ENCODE measurements around the gene ATG16L1.

DNA sequence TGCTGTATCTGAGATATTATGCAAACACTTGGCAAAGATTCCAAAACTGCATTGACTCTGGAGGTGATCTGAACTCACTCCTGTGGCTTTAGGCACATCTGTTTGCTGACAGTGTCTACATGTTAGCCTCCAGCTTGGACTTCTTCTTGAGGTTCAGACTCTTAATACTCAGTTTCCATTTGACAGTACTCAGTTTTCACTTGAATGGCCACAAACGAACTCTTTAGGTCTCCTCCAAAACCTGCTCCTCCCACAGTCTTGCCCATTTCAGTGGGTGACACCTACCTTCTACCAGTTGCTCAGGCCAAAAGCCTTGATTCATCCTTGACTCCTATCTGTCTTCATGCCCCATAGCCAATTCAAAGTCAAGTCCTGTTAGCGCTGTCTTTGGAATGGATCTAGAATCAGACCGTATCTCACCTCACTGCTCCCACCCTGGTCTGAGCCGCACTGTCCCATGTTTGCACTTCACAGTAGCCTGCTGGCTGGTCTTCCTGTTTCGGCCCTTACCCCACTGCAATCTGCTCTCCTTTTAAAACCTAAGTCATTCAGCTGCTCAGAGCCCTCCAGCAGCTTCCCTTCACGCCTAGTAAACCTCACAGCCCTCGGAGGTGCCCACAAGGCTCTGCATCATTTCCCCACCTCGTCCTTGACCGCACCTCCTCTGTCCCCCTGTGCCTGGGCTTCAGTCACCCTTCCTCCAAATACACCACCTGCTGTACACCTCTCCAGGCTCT, 10.5 kb downstream of the ATG16L1 start:
- TF ChIP-seq, protein P1, sequence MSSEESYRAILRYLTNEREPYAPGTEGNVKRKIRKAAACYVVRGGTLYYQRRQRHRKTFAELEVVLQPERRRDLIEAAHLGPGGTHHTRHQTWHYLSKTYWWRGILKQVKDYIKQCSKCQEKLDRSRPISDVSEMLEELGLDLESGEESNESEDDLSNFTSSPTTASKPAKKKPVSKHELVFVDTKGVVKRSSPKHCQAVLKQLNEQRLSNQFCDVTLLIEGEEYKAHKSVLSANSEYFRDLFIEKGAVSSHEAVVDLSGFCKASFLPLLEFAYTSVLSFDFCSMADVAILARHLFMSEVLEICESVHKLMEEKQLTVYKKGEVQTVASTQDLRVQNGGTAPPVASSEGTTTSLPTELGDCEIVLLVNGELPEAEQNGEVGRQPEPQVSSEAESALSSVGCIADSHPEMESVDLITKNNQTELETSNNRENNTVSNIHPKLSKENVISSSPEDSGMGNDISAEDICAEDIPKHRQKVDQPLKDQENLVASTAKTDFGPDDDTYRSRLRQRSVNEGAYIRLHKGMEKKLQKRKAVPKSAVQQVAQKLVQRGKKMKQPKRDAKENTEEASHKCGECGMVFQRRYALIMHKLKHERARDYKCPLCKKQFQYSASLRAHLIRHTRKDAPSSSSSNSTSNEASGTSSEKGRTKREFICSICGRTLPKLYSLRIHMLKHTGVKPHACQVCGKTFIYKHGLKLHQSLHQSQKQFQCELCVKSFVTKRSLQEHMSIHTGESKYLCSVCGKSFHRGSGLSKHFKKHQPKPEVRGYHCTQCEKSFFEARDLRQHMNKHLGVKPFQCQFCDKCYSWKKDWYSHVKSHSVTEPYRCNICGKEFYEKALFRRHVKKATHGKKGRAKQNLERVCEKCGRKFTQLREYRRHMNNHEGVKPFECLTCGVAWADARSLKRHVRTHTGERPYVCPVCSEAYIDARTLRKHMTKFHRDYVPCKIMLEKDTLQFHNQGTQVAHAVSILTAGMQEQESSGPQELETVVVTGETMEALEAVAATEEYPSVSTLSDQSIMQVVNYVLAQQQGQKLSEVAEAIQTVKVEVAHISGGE (tag by site-specific recombination; conservative IDR thresholded peaks at IDR 0.05; ENCODE audit: low read depth): no peak
- TF ChIP-seq ZNF521 (tag by site-specific recombination; IDR thresholded peaks at IDR 0.05) (no peak), ZNF140 (tag by site-specific recombination; IDR thresholded peaks at IDR 0.05) (no peak), ZEB2 (tag by site-specific recombination; IDR thresholded peaks at IDR 0.05) (no peak), PRDM10 (tag by site-specific recombination; IDR thresholded peaks at IDR 0.05) (no peak), ZNF776 (tag by site-specific recombination; IDR thresholded peaks at IDR 0.05; ENCODE audit: borderline replicate concordance) (no peak), ZNF24 (tag by site-specific recombination; IDR thresholded peaks at IDR 0.05) (no peak), ZNF274 (IDR thresholded peaks at IDR 0.05; ENCODE audit: low read length) (no peak), ZNF274 (tag by site-specific recombination; IDR thresholded peaks at IDR 0.05; ENCODE audit: borderline replicate concordance) (no peak), PRDM6 (tag by site-specific recombination; IDR thresholded peaks at IDR 0.05) (no peak)
- TF ChIP-seq, protein P2, sequence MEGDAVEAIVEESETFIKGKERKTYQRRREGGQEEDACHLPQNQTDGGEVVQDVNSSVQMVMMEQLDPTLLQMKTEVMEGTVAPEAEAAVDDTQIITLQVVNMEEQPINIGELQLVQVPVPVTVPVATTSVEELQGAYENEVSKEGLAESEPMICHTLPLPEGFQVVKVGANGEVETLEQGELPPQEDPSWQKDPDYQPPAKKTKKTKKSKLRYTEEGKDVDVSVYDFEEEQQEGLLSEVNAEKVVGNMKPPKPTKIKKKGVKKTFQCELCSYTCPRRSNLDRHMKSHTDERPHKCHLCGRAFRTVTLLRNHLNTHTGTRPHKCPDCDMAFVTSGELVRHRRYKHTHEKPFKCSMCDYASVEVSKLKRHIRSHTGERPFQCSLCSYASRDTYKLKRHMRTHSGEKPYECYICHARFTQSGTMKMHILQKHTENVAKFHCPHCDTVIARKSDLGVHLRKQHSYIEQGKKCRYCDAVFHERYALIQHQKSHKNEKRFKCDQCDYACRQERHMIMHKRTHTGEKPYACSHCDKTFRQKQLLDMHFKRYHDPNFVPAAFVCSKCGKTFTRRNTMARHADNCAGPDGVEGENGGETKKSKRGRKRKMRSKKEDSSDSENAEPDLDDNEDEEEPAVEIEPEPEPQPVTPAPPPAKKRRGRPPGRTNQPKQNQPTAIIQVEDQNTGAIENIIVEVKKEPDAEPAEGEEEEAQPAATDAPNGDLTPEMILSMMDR (tag by site-specific recombination; IDR thresholded peaks at IDR 0.05): no peak

Measured in HEK293 (cell line).